Parathyroid adenoma (tissue), 2 donors: ENCODE data around the gene HOXD10.

Source experiments
- H2AFZ ChIP-seq: fragments of 300-600 bp; sonication (generic); one replicate; pipeline ENCODE4 v1.7.0; 2017; ENCODE audit warnings: antibody characterized with exemption, mild to moderate bottlenecking
- H3K27ac ChIP-seq: fragments of 300-600 bp; sonication (generic); one replicate; pipeline ENCODE4 v1.7.0; 2017
- H3K27me3 ChIP-seq: fragments of 300-600 bp; sonication (generic); one replicate; pipeline ENCODE4 v1.7.0; 2017; ENCODE audit warnings: low read length; ENCODE audit not compliant: control insufficient read depth, insufficient read depth
- H3K36me3 ChIP-seq: fragments of 300-600 bp; sonication (generic); one replicate; pipeline ENCODE4 v1.7.0; 2017; ENCODE audit warnings: low read length; ENCODE audit not compliant: control insufficient read depth, insufficient read depth
- H3K4me1 ChIP-seq: fragments of 300-600 bp; sonication (generic); one replicate; pipeline ENCODE4 v1.7.0; 2017; ENCODE audit warnings: control low read depth
- H3K4me2 ChIP-seq: fragments of 300-600 bp; sonication (generic); one replicate; pipeline ENCODE4 v1.7.0; 2017; ENCODE audit warnings: low read length
- H3K4me3 ChIP-seq: fragments of 300-600 bp; sonication (generic); one replicate; pipeline ENCODE4 v1.7.0; 2017; ENCODE audit warnings: low read depth, low read length
- H3K79me2 ChIP-seq: fragments of 300-600 bp; sonication (generic); one replicate; pipeline ENCODE4 v1.7.0; 2017; ENCODE audit warnings: control low read depth
- H3K9ac ChIP-seq: fragments of 300-600 bp; sonication (generic); one replicate; pipeline ENCODE4 v1.7.0; 2017; ENCODE audit warnings: mild to moderate bottlenecking
- H3K9me3 ChIP-seq: fragments of 300-600 bp; sonication (generic); one replicate; pipeline ENCODE4 v1.7.0; 2017; ENCODE audit warnings: low read length; ENCODE audit not compliant: control insufficient read depth
- CTCF ChIP-seq: fragments of 300-600 bp; sonication (generic); IDR thresholded peaks from one replicate; pipeline ENCODE4 v1.7.0; 2017; ENCODE audit warnings: antibody characterized with exemption, mild to moderate bottlenecking
- donor health status: primary hyperparathyroidism.

The HOXD10 gene

GRCh38 chr2:176114930-176115625, 1.5 kb upstream of the HOXD10 start:
- H2AFZ ChIP-seq: no peak overlapping the region
- no peak for TF ChIP-seq CTCF
- no peak overlapping the region for H3K9ac ChIP-seq
- no peaks in the 10 kb centered on the region for H3K79me2 ChIP-seq
- no peaks in the 10 kb centered on the region for H3K9me3 ChIP-seq
- H3K27ac ChIP-seq: no peak overlapping the region
- H3K27me3 ChIP-seq: peaks cover 37% of the 10 kb centered on the region
- no peak overlapping the region for H3K4me2 ChIP-seq
- H3K36me3 ChIP-seq: no peaks in the 10 kb centered on the region
- H3K4me3 ChIP-seq: no peak overlapping the region
- H3K4me1 ChIP-seq: no peaks in the 10 kb centered on the region

GRCh38 chr2:176117162-176117822, 714 bp downstream of the HOXD10 start:
- H3K36me3 ChIP-seq: no peaks in the 10 kb centered on the region
- no peaks in the 10 kb centered on the region for H3K9me3 ChIP-seq
- TF ChIP-seq CTCF: no peak
- H3K4me1 ChIP-seq: no peaks in the 10 kb centered on the region
- no peak overlapping the region for H3K27ac ChIP-seq
- H3K9ac ChIP-seq: no peak overlapping the region
- no peak overlapping the region for H3K4me2 ChIP-seq
- no peak overlapping the region for H2AFZ ChIP-seq
- H3K79me2 ChIP-seq: no peaks in the 10 kb centered on the region
- peaks cover 35% of the 10 kb centered on the region for H3K27me3 ChIP-seq
- H3K4me3 ChIP-seq: no peak overlapping the region

GRCh38 chr2:176117823-176118371, 1.3 kb downstream of the HOXD10 start:
- Histone ChIP-seq H3K27ac (no peak overlapping the region), H3K27me3 (peaks cover 35% of the 10 kb centered on the region), H3K79me2 (no peaks in the 10 kb centered on the region), H3K9ac (no peak overlapping the region), H3K4me2 (no peak overlapping the region), H3K9me3 (no peaks in the 10 kb centered on the region), H3K4me3 (no peak overlapping the region), H3K4me1 (no peaks in the 10 kb centered on the region), H2AFZ (no peak overlapping the region), H3K36me3 (no peaks in the 10 kb centered on the region)
- no peak for TF ChIP-seq CTCF

GRCh38 chr2:176118601-176119339, 2.2 kb downstream of the HOXD10 start:
- Histone ChIP-seq H3K4me2 (no peak overlapping the region), H2AFZ (no peak overlapping the region), H3K27ac (no peak overlapping the region), H3K9me3 (no peaks in the 10 kb centered on the region), H3K79me2 (no peaks in the 10 kb centered on the region), H3K36me3 (no peaks in the 10 kb centered on the region), H3K4me3 (no peak overlapping the region), H3K9ac (no peak overlapping the region), H3K27me3 (peaks cover 35% of the 10 kb centered on the region), H3K4me1 (no peaks in the 10 kb centered on the region)
- TF ChIP-seq CTCF: no peak
